Epithelial cell of esophagus (primary cell): ENCODE results near the gene TIMP2.

Experiments used
- DNase-seq: peaks from one replicate; pipeline ENCODE4 v3.0.0; 2010; ENCODE audit warnings: low read depth
- H3K4me3 ChIP-seq: 2 replicates; pipeline ENCODE4 v1.5.1; 2011; ENCODE audit warnings: mild to moderate bottlenecking, low read length, control low read depth
- TF ChIP-seq, protein P1 (sequence below): IDR thresholded peaks from 2 replicates; pipeline ENCODE4 v1.5.1; 2011; ENCODE audit warnings: low read depth, mild to moderate bottlenecking, low read length, control low read depth, inconsistent platforms; ENCODE audit not compliant: insufficient read depth; ENCODE audit errors: missing control alignments

Gene TIMP2

DNA sequence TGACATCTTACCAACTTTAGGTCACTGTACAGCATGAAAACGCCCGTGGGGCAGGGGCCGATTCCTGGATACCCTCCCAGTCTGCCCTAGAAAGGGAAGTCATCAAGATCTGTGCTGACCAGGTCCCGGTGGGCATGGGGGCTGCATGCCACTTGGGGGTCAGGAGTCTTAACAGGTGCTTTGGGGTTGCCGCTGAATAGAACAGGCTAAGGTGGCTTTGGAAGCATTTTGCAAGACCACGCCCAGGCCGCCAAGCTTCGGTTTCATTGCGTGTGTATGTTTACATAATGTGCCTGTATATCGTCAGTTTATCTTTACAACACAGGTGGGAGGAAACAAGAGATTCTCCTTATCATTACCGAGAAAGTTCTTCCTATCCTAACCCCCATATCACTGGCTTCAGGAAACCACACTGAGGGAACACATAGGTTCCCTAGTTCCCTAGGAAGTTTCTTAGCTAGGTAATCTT lies 71.2 kb downstream of the TIMP2 start:
- TF ChIP-seq, protein P1, sequence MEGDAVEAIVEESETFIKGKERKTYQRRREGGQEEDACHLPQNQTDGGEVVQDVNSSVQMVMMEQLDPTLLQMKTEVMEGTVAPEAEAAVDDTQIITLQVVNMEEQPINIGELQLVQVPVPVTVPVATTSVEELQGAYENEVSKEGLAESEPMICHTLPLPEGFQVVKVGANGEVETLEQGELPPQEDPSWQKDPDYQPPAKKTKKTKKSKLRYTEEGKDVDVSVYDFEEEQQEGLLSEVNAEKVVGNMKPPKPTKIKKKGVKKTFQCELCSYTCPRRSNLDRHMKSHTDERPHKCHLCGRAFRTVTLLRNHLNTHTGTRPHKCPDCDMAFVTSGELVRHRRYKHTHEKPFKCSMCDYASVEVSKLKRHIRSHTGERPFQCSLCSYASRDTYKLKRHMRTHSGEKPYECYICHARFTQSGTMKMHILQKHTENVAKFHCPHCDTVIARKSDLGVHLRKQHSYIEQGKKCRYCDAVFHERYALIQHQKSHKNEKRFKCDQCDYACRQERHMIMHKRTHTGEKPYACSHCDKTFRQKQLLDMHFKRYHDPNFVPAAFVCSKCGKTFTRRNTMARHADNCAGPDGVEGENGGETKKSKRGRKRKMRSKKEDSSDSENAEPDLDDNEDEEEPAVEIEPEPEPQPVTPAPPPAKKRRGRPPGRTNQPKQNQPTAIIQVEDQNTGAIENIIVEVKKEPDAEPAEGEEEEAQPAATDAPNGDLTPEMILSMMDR = no peak
- H3K4me3 ChIP-seq = no peak overlapping the region
- DNase-seq = no peak

DNA sequence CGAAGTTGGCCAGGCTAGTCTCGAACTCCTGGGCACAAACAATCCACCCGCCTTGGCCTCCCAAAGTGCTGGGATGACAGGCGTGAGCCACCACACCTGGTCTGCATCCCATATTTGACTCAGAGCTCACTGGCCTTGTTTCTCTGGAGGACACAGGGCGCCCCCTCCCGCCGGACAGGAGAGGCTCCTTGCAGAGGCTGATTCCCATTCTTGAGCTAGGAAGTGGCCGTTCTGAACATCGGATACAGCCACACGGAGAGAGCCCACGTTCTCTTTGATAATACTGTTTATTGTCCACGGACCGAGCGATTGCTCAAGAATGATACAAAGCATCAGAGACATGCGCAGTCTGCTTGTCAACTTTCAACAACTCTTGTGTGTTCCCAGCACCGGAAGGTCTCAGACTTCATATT lies 72.5 kb downstream of the TIMP2 start:
- TF ChIP-seq, protein P1 = no peak
- no peak for DNase-seq
- no peak overlapping the region for H3K4me3 ChIP-seq

DNA sequence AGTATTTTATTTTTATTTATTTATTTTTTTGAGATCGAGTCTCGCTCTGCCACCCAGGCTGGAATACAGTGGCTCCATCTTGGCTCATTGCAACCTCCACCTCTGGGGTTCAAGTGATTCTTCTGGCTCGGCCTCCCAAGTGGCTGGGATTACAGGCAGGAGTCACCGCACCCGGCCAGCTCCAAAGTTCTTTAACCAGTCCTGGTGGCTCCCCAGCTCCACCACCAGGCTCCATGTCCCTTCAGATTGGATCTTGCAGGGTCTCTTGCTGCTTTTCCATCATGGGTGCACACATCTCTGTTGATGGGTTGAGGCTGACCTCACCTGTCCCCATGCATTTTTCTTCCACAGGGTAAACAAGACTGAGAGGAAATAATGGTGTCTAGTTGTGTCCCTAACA lies 76.2 kb downstream of the TIMP2 start:
- DNase-seq = no peak
- no peak overlapping the region for H3K4me3 ChIP-seq
- TF ChIP-seq, protein P1 = no peak

DNA sequence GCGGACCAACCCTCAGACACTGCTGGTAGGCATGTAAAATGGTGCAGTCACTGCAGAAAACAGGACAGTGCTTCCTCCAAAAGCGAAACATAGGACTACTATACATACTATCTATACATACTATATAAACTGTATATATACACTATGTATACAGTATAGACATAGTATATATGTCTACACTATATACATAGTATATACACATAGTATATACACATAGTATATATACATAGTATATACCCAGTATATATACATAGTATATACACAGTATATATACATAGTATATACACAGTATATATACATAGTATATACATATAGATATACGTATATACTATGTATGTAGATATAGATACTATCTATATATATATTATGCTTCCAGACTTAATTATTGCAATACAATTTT lies 78.1 kb downstream of the TIMP2 start:
- H3K4me3 ChIP-seq = no peak overlapping the region
- TF ChIP-seq, protein P1 = no peak
- no peak for DNase-seq

DNA sequence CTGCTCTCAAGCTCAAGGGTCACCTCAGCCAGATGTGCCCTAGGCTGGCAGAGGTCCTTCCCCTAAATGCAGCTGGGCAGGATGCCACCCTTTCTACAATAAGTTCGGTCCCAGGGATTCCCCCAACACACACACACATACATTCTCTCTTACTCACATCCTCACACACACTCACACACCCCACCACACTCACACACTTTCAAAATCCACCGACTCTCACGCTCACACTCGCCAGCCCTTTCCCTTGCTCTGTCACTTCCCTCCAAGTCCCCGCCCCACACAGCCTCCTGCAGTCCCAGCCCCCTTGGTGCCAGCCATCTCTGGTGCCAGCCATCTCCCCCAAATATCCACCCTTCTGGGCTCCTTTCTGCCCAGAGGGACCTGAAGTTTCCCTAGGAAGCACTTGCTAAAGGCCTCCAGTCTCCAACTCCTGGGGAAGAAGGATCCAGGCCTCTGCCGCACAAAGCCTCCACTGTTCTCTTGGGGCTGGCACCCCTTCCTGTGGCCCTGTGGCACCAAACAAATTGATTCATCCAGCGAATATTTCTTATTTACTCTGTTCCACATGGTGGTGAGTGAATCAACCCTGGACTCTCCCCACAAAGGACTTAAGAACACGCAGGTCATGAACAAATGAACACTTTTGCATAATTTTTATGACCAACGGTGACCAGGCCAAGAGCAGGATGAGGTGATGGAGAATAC lies 80.7 kb downstream of the TIMP2 start:
- DNase-seq = peak; percentile 46
- H3K4me3 ChIP-seq = no peak overlapping the region
- TF ChIP-seq, protein P1 = no peak

DNA sequence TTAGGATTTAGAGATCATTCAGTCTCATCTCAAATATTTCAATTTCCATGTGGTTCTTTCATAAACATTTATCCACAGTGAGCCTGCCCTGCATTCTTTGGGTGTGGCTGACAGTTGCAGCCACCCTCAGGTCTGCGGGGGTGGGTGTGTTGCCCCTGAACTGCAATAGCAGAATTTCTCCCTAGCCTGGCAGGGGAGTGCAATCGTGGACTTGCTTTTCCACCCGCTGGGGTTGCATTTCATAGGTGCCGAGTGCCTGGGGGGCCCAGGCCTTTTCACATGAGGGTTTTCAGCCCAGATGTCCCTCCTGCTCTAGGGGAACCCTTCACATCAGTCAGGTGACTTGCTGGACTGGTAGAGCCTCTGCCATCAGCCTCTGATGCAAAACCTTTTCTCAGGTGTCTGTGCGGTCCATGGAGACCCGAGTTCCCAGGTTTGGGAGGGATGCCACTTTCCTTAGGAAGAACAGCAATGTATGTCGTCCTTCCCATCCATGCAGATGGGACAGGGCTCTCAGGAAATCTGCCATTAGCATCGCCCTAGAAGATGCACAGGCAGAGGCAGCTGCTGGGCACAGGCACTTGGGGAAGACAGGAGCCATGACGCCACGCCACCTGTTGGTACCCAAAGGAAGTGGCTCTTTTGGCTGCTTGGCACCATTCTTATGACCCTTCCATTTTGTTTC lies 82.2 kb downstream of the TIMP2 start:
- no peak overlapping the region for H3K4me3 ChIP-seq
- DNase-seq = peak; percentile 60
- TF ChIP-seq, protein P1 = peak; percentile 79
